HG03095 (cell line): ENCODE data around the gene SKIDA1.

Experiments
- ATAC-seq: cut with Tn5 transposase; IDR thresholded peaks from one replicate; pipeline ENCODE4 v1.9.1; 2021; ENCODE audit warnings: moderate library complexity; ENCODE audit not compliant: unreplicated experiment

Gene SKIDA1

GRCh38 chr10:21517134-21518031, 8.1 kb downstream of the SKIDA1 start:
- ATAC-seq = peak; percentile 54

GRCh38 chr10:21516242-21517131, 9.0 kb downstream of the SKIDA1 start:
- peak; percentile 48 for ATAC-seq

GRCh38 chr10:21515361-21516241, 9.9 kb downstream of the SKIDA1 start:
- no peak for ATAC-seq

GRCh38 chr10:21514818-21515351, 10.6 kb downstream of the SKIDA1 start:
- no peak for ATAC-seq

GRCh38 chr10:21514129-21514817, 11.2 kb downstream of the SKIDA1 start:
- ATAC-seq = no peak

- no peak for ATAC-seq
These were observed 12.1 kb downstream of the SKIDA1 start for GRCh38 chr10:21513405-21513788.

GRCh38 chr10:21512573-21513404, 12.7 kb downstream of the SKIDA1 start:
- ATAC-seq = no peak

- no peak for ATAC-seq
These were observed 13.4 kb downstream of the SKIDA1 start for GRCh38 chr10:21511946-21512572.

- ATAC-seq = no peak
These were observed 14.3 kb downstream of the SKIDA1 start for GRCh38 chr10:21511095-21511570.

- no peak for ATAC-seq
These were observed 15.0 kb downstream of the SKIDA1 start for GRCh38 chr10:21510241-21511094.

GRCh38 chr10:21509341-21510240, 15.9 kb downstream of the SKIDA1 start:
- ATAC-seq = no peak

- no peak for ATAC-seq
These were observed 16.7 kb downstream of the SKIDA1 start for GRCh38 chr10:21508706-21509331.

GRCh38 chr10:21507150-21507549, 18.3 kb downstream of the SKIDA1 start:
- ATAC-seq = no peak

- no peak for ATAC-seq
These were observed 19.1 kb downstream of the SKIDA1 start for GRCh38 chr10:21506351-21506750.

GRCh38 chr10:21505711-21506278, 19.7 kb downstream of the SKIDA1 start:
- no peak for ATAC-seq

GRCh38 chr10:21503542-21503941, 21.9 kb downstream of the SKIDA1 start:
- ATAC-seq = no peak
